Activated CD8-positive, alpha-beta memory T cell treated with anti-CD3 and anti-CD28 coated beads, Interleukin-2, amount 10 ng/mL, durations not matched to agents 7 days and 5 days (primary cell): Measurements from ENCODE around the gene BIRC5. TPM values are rescaled to one million over a fixed set of nuclear protein-coding genes. Genes with fewer than 3 reads are reported as not detected.
"Not testable (repeated sequence)": the region's sequence is repeated elsewhere in the genome, so short reads cannot be mapped to it uniquely, and the experiment has no call there.

ENCODE experiments used
- ATAC-seq: fragments of 150-1000 bp; cut with Tn5 transposase; one replicate; pipeline ENCODE4 v1.10.0; 2021; ENCODE audit warnings: moderate library complexity
- CTCF ChIA-PET: fragments of 350-600 bp; sonication (Branson Sonifier 250); formaldehyde crosslinking; loops from one replicate; lab custom pipeline; 2021; ENCODE audit warnings: antibody characterized with exemption; lab: Charles Lee
- DNase-seq: peaks from one replicate; pipeline ENCODE4 v3.0.0-alpha.2; 2020
- H3K27ac Mint-ChIP-seq: one replicate; pipeline ENCODE4 v1.8.0; 2021; ENCODE audit warnings: mild to moderate bottlenecking, mixed read lengths
- H3K27me3 Mint-ChIP-seq: one replicate; pipeline ENCODE4 v1.8.0; 2021; ENCODE audit warnings: mixed read lengths
- H3K36me3 Mint-ChIP-seq: one replicate; pipeline ENCODE4 v1.8.0; 2021; ENCODE audit warnings: mild to moderate bottlenecking, mixed read lengths
- H3K4me1 Mint-ChIP-seq: one replicate; pipeline ENCODE4 v1.8.0; 2021; ENCODE audit warnings: mixed read lengths
- H3K4me3 Mint-ChIP-seq: one replicate; pipeline ENCODE4 v1.8.0; 2021; ENCODE audit warnings: mild to moderate bottlenecking, moderate library complexity, mixed read lengths
- H3K9me3 Mint-ChIP-seq: one replicate; pipeline ENCODE4 v1.8.0; 2022; ENCODE audit warnings: low read depth, mixed read lengths
- total RNA-seq, 2 experiments: library from RNA; stranded (reverse); gene quantifications; one replicate each; pipeline ENCODE4 v1.2.3, GENCODE V29; 2021

BIRC5 gene
- total RNA-seq, 2 experiments from 2014 or later: 87.7 to 93.0 TPM

DNA sequence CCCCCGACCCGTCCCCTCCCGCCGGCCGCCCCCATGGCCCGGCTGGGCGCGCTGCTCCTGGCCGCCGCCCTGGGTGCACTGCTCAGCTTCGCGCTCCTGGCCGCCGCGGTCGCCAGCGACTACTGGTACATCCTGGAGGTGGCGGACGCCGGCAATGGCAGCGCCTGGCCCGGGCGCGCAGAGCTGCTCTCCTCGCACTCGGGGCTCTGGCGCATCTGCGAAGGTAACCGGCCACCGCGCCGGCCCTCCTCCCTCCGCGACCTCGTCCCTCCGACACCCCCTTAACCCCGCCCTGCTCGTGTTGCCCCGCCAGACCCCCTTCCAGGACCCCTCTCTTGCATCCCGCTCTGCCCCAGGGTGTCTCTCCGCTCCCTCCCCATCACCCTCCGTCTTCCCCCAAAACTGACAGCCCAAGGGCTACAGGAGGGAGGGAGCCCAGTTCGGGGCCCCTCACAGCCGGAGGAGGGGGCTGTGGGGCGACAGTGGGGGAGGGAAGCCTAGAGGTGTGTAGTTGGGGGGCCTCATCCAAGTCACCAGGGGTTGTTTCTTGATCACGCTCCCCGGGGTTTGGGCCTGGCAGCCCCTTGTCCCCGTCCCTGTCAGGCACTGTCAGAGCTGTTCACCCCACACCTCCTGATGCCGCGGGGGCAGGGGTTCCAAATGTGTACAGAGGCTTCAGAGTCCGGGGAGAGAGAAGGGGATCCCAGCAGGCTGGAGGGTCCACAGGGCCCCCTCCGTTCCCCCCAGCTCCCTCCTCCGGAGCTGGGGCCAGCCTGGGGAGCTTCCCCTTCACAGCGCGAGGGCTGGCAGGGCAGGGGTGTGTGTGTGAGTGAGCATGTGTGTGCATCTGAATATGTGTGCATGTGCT is 18.2 kb downstream of the BIRC5 start:
- no peak overlapping the region for H3K27ac Mint-ChIP-seq
- H3K27me3 Mint-ChIP-seq: peaks cover 32% of the 10 kb centered on the region
- H3K4me1 Mint-ChIP-seq: peaks cover 3% of the 10 kb centered on the region
- H3K36me3 Mint-ChIP-seq: no peaks in the 10 kb centered on the region
- DNase-seq: no peak
- no peak overlapping the region for H3K4me3 Mint-ChIP-seq
- H3K9me3 Mint-ChIP-seq: no peaks in the 10 kb centered on the region
- peak; percentile 77 for ATAC-seq
- CTCF ChIA-PET: interaction anchor here (0.7 kb wide), 1 partner anchor 206 kb away, joined by 3 read pairs; no protein-coding TSS in a partner anchor

- Mint-ChIP-seq H3K27me3 (peaks cover 28% of the 10 kb centered on the region), H3K36me3 (no peaks in the 10 kb centered on the region), H3K27ac (no peak overlapping the region), H3K4me3 (no peak overlapping the region), H3K9me3 (no peaks in the 10 kb centered on the region), H3K4me1 (peaks cover 3% of the 10 kb centered on the region)
- ATAC-seq: no peak
- DNase-seq: no peak
- CTCF ChIA-PET: no interaction called here
Measured at GRCh38 chr17:78232859-78233173, 18.8 kb downstream of the BIRC5 start.

GRCh38 chr17:78233678-78234077 is 19.6 kb downstream of the BIRC5 start:
- peaks cover 3% of the 10 kb centered on the region for H3K4me1 Mint-ChIP-seq
- CTCF ChIA-PET: no interaction called here
- no peaks in the 10 kb centered on the region for H3K36me3 Mint-ChIP-seq
- H3K9me3 Mint-ChIP-seq: no peaks in the 10 kb centered on the region
- peaks cover 28% of the 10 kb centered on the region for H3K27me3 Mint-ChIP-seq
- no peak overlapping the region for H3K4me3 Mint-ChIP-seq
- no peak for DNase-seq
- no peak overlapping the region for H3K27ac Mint-ChIP-seq
- no peak for ATAC-seq

- CTCF ChIA-PET: interaction anchor here (0.6 kb wide), 1 partner anchor 257 kb away, joined by 3 read pairs; no protein-coding TSS in a partner anchor
- no peak overlapping the region for H3K27ac Mint-ChIP-seq
Measured at GRCh38 chr17:78234261-78234865, 20.3 kb downstream of the BIRC5 start.

GRCh38 chr17:78235022-78235421 is 21.0 kb downstream of the BIRC5 start:
- ATAC-seq, H3K4me3 Mint-ChIP-seq, DNase-seq, H3K36me3 Mint-ChIP-seq, H3K4me1 Mint-ChIP-seq, H3K27ac Mint-ChIP-seq, H3K9me3 Mint-ChIP-seq, CTCF ChIA-PET: not testable (repeated sequence)
- H3K27me3 Mint-ChIP-seq: peaks cover 28% of the 10 kb centered on the region

More at GRCh38 chr17:78234261-78234865, 20.3 kb downstream of the BIRC5 start:
- no peaks in the 10 kb centered on the region for H3K36me3 Mint-ChIP-seq
- no peak overlapping the region for H3K4me3 Mint-ChIP-seq
- ATAC-seq: no peak
- peaks cover 28% of the 10 kb centered on the region for H3K27me3 Mint-ChIP-seq
- H3K9me3 Mint-ChIP-seq: no peaks in the 10 kb centered on the region
- no peak for DNase-seq
- H3K4me1 Mint-ChIP-seq: peaks cover 3% of the 10 kb centered on the region

DNA sequence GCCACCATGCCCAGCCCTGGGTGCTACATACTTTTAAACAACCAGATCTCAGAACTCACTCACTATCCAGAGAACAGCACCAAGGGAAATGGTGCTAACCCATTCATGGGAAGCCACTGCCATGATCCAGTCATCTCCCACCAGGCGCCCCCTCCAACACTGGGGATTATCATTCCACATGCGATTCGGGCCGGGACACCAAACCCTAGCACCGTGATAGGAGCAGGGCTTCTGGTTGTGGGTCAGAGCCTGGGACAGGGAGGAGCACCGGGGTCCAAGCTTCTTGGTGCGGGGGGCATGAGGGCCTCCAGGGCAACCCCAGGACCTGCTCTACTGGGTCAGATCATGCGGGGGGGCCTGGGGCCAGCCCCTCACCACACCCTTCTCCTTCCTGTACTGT is 21.8 kb downstream of the BIRC5 start:
- Mint-ChIP-seq H3K36me3 (no peaks in the 10 kb centered on the region), H3K4me1 (peaks cover 3% of the 10 kb centered on the region), H3K27me3 (peaks cover 19% of the 10 kb centered on the region), H3K9me3 (no peaks in the 10 kb centered on the region), H3K4me3 (no peak overlapping the region), H3K27ac (no peak overlapping the region)
- CTCF ChIA-PET: interaction anchor here (0.7 kb wide), 1 partner anchor 199 kb away, joined by 3 read pairs; no protein-coding TSS in a partner anchor
- no peak for DNase-seq
- no peak for ATAC-seq

DNA sequence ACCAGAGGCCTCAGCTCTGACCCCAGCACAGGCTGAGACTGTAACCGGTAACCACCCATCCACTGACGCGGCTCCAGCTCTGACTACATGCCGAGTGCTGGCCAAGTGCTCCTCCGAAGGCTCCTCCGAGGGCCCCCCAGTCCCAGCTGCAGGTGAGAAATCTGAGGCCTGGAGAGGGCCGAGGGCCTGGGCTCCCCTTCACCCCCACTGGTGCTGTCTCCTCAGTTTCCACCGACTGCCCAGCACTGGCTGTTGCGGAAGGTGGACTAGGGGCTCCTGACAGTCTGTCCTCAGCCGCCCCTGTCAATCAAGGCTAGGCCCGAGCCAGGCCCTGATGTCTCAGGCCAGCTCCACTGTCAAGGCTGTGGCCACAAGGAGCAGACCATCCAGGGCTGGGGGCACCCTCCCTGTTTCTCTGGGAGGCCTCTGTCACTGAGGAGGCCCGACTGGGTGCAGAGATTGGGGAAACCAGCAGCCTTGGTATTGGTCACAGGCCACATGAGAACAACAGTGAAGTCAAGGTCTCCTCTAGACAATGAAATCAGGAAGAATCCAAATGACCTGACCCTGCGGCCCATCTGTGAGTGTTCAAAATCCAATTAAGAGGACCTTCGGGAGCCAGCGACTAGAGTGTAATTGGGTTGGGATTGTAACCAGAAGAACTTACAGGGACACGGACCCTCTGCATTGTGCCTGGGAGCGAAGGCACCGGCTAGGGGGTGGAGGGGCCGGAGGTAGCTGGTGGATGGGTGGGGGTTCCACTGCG is 22.5 kb downstream of the BIRC5 start:
- Mint-ChIP-seq H3K9me3 (no peaks in the 10 kb centered on the region), H3K4me3 (no peak overlapping the region), H3K36me3 (no peaks in the 10 kb centered on the region), H3K4me1 (peaks cover 4% of the 10 kb centered on the region), H3K27ac (no peak overlapping the region), H3K27me3 (peaks cover 13% of the 10 kb centered on the region)
- ATAC-seq: no peak
- no peak for DNase-seq
- CTCF ChIA-PET: interaction anchor here (1.2 to 2.3 kb wide), 3 partner anchors 10 to 16 kb away, joined by 4 to 8 read pairs (median 6); no protein-coding TSS in a partner anchor

DNA sequence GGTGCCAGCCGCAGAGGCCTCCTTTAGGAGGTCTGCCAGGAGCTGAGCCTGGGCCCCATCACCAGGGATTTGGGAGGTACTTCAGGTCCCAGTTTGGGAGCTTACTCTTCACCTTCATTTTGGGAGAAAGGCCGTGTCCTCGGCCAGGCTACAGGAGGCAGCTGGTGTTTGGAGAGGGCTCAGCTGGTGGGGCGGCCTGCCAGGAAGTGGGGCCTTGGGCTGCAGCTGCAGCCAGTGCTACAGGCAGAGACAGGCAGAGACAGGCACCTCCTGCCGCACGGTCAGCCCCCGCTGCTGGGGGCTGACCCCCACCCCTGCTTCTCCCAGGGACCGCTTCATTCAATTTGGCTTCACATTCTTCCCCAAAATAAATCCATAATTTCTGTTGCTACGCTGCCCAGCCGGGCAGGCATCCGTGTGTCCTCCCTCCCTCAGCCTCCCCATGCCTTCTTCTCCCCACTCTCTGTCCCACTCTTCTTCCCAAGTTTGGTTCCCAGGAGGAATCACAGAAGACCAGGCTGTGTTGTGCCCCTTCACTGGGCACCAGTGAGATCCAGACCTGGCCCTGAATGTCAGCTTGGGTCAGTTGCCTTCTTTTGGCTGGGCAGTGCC is 23.5 kb downstream of the BIRC5 start:
- peaks cover 11% of the 10 kb centered on the region for H3K4me1 Mint-ChIP-seq
- CTCF ChIA-PET: interaction anchor here (1.2 to 2.3 kb wide), 3 partner anchors 9 to 15 kb away, joined by 4 to 8 read pairs (median 6); no protein-coding TSS in a partner anchor
- H3K9me3 Mint-ChIP-seq: no peaks in the 10 kb centered on the region
- ATAC-seq: no peak
- no peak overlapping the region for H3K27ac Mint-ChIP-seq
- no peak overlapping the region for H3K4me3 Mint-ChIP-seq
- DNase-seq: no peak
- H3K36me3 Mint-ChIP-seq: no peaks in the 10 kb centered on the region
- peaks cover 6% of the 10 kb centered on the region for H3K27me3 Mint-ChIP-seq

DNA sequence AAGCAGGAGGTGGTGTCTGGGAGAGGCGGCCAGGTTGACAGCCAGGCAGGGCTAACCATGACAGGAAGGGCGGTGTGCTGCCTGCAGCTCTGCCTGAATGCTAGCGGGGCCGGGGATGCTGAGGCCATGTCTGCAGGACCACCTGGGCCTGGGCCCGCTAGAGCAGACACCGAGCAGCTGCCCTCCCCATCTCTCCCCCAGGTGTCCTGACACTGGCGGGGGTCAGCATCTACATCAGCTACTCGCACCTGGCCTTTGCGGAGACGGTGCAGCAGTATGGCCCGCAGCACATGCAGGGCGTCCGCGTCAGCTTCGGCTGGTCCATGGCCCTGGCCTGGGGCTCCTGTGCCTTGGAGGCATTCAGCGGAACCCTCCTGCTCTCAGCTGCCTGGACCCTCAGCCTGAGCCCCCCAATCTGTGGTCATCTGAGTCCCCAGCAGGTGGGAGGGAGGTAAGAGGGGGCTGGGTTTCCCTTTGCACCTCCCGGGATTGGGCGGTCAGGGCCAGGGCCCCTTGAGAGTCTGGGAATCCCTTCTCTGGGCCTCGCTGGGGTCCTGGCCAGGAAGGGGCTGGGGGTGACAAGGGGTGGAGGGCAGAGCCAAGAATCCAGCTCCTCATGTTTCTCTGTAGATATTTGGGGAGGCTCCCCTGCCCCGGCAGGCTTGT is 24.9 kb downstream of the BIRC5 start:
- Mint-ChIP-seq H3K9me3 (no peaks in the 10 kb centered on the region), H3K27ac (no peak overlapping the region), H3K27me3 (no peaks in the 10 kb centered on the region), H3K36me3 (no peaks in the 10 kb centered on the region), H3K4me3 (no peak overlapping the region), H3K4me1 (peaks cover 17% of the 10 kb centered on the region)
- DNase-seq: no peak
- CTCF ChIA-PET: interaction anchor here (2.3 kb wide), 1 partner anchor 12 kb away, joined by 8 read pairs; no protein-coding TSS in a partner anchor
- no peak for ATAC-seq

DNA sequence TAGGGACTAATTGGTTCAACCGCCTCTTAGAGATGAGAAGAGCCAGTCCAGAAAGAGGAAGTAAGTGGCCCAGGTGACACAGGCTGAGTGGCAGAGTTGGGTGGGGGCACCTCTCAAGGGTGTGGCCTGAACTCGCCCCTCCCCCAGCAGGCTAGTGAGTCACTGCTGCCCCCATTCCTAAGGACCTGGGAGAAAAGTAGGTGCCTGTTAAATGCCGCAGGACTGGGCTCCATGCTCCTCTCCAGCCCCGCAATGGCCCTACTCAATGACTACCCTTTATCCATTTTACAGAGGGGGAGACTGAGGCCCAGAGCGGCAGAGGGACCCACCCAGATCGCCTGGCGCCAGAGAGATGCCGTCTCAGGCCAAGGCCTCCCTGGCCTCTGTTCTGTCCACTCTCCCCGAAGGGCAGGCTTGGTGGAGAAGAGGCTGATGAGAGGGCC is 25.5 kb downstream of the BIRC5 start:
- ATAC-seq (no peak), DNase-seq (no peak)
- CTCF ChIA-PET: interaction anchor here (1.6 kb wide), 1 partner anchor 12 kb away, joined by 5 read pairs; no protein-coding TSS in a partner anchor
- peaks cover 17% of the 10 kb centered on the region for H3K4me1 Mint-ChIP-seq
- no peaks in the 10 kb centered on the region for H3K9me3 Mint-ChIP-seq
- no peaks in the 10 kb centered on the region for H3K27me3 Mint-ChIP-seq
- H3K27ac Mint-ChIP-seq: no peak overlapping the region
- no peak overlapping the region for H3K4me3 Mint-ChIP-seq
- no peaks in the 10 kb centered on the region for H3K36me3 Mint-ChIP-seq

GRCh38 chr17:78240012-78240655 is 26.1 kb downstream of the BIRC5 start:
- no peak overlapping the region for H3K4me3 Mint-ChIP-seq
- no peaks in the 10 kb centered on the region for H3K36me3 Mint-ChIP-seq
- H3K27ac Mint-ChIP-seq: no peak overlapping the region
- DNase-seq: no peak
- no peaks in the 10 kb centered on the region for H3K9me3 Mint-ChIP-seq
- H3K27me3 Mint-ChIP-seq: no peaks in the 10 kb centered on the region
- peaks cover 17% of the 10 kb centered on the region for H3K4me1 Mint-ChIP-seq
- CTCF ChIA-PET: interaction anchor here (1.4 to 1.6 kb wide), 2 partner anchors 10 to 11 kb away, joined by 5 to 8 read pairs; no protein-coding TSS in a partner anchor
- ATAC-seq: no peak

DNA sequence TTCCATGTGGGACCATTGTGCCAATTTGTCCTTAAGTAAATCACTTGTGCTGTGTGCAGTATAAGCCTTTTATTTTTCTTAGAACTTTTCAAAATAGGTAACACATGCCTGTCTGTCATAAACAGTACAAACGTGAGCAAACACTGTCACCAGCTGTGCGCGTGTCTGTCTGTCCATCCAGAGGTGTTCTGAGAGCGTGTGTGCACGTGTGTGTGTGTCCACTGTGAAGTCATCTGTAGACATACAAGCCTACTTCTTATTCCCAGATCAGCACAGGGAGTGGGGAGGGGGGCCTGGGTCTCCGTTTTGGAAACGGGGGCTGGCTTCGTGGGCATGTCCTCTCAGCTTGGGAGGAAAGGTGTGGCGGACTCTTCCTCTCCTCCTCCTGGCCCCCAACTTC is 26.8 kb downstream of the BIRC5 start:
- H3K4me3 Mint-ChIP-seq: no peak overlapping the region
- H3K36me3 Mint-ChIP-seq: no peaks in the 10 kb centered on the region
- no peaks in the 10 kb centered on the region for H3K9me3 Mint-ChIP-seq
- H3K27ac Mint-ChIP-seq: no peak overlapping the region
- DNase-seq: no peak
- ATAC-seq: no peak
- H3K27me3 Mint-ChIP-seq: no peaks in the 10 kb centered on the region
- peaks cover 17% of the 10 kb centered on the region for H3K4me1 Mint-ChIP-seq
- CTCF ChIA-PET: interaction anchor here (1.4 to 1.6 kb wide), 2 partner anchors 9 to 10 kb away, joined by 5 to 8 read pairs; no protein-coding TSS in a partner anchor
